ENCODE results near the gene UFD1.
"Not testable (repeated sequence)": the region's sequence is repeated elsewhere in the genome, so short reads cannot be mapped to it uniquely, and the experiment has no call there.

The UFD1 gene

GRCh38 chr22:19440411-19441195 lies 38.4 kb downstream of the UFD1 start:
- TF ChIP-seq, protein P1, sequence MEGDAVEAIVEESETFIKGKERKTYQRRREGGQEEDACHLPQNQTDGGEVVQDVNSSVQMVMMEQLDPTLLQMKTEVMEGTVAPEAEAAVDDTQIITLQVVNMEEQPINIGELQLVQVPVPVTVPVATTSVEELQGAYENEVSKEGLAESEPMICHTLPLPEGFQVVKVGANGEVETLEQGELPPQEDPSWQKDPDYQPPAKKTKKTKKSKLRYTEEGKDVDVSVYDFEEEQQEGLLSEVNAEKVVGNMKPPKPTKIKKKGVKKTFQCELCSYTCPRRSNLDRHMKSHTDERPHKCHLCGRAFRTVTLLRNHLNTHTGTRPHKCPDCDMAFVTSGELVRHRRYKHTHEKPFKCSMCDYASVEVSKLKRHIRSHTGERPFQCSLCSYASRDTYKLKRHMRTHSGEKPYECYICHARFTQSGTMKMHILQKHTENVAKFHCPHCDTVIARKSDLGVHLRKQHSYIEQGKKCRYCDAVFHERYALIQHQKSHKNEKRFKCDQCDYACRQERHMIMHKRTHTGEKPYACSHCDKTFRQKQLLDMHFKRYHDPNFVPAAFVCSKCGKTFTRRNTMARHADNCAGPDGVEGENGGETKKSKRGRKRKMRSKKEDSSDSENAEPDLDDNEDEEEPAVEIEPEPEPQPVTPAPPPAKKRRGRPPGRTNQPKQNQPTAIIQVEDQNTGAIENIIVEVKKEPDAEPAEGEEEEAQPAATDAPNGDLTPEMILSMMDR (IDR thresholded peaks at IDR 0.05; ENCODE audit: low read depth, low read length), result no peak
- no peak for TF ChIP-seq EZH2phosphoT487 (IDR thresholded peaks at IDR 0.05; ENCODE audit: low read depth)
- no peaks in the 10 kb centered on the region; the same call in 1 of the 2 replicates for H3K4me1 ChIP-seq (ENCODE audit: low read length)
- peaks cover 56% of the 10 kb centered on the region for H3K36me3 ChIP-seq (replicated peaks; ENCODE audit: low read depth, low read length)
- H3K4me2 ChIP-seq (ENCODE audit: low read length), result no peak overlapping the region
- H3K9ac ChIP-seq (ENCODE audit: low read length), result no peak overlapping the region
- H3K9me3 ChIP-seq (ENCODE audit: insufficient read depth, low read length), result no peaks in the 10 kb centered on the region
- no peaks in the 10 kb centered on the region for H3K27me3 ChIP-seq (ENCODE audit: low read depth, low read length)
- no peak overlapping the region for H2AFZ ChIP-seq (ENCODE audit: low read depth, low read length)
- H4K20me1 ChIP-seq (ENCODE audit: insufficient read depth, low read length), result peaks cover 26% of the 10 kb centered on the region; the same call in 1 of the 2 replicates
- peaks cover 55% of the 10 kb centered on the region for H3K79me2 ChIP-seq (ENCODE audit: low read length)
- no peak overlapping the region for H3K4me3 ChIP-seq (ENCODE audit: low read length)
- H3K27ac ChIP-seq (ENCODE audit: low read length), result no peak overlapping the region

GRCh38 chr22:19438298-19438697 lies 40.7 kb downstream of the UFD1 start:
- H3K9ac ChIP-seq (ENCODE audit: low read length), result no peak overlapping the region
- no peaks in the 10 kb centered on the region for H3K9me3 ChIP-seq (ENCODE audit: insufficient read depth, low read length)
- no peak overlapping the region for H3K4me2 ChIP-seq (ENCODE audit: low read length)
- H3K27me3 ChIP-seq (ENCODE audit: low read depth, low read length), result no peaks in the 10 kb centered on the region
- H3K36me3 ChIP-seq (replicated peaks; ENCODE audit: low read depth, low read length), result peaks cover 46% of the 10 kb centered on the region
- peaks cover 18% of the 10 kb centered on the region; the same call in 1 of the 2 replicates for H4K20me1 ChIP-seq (ENCODE audit: insufficient read depth, low read length)
- TF ChIP-seq, protein P1 (IDR thresholded peaks at IDR 0.05; ENCODE audit: low read depth, low read length), result no peak
- TF ChIP-seq EZH2phosphoT487 (IDR thresholded peaks at IDR 0.05; ENCODE audit: low read depth), result no peak
- no peak overlapping the region for H3K4me3 ChIP-seq (ENCODE audit: low read length)
- no peak overlapping the region for H2AFZ ChIP-seq (ENCODE audit: low read depth, low read length)
- H3K27ac ChIP-seq (ENCODE audit: low read length), result no peak overlapping the region
- peaks cover 8% of the 10 kb centered on the region for H3K4me1 ChIP-seq (ENCODE audit: low read length)
- peaks cover 35% of the 10 kb centered on the region for H3K79me2 ChIP-seq (ENCODE audit: low read length)

- peaks cover 11% of the 10 kb centered on the region; the same call in 1 of the 2 replicates for H4K20me1 ChIP-seq (ENCODE audit: insufficient read depth, low read length)
These were observed 42.4 kb downstream of the UFD1 start for GRCh38 chr22:19436444-19437161.

GRCh38 chr22:19434829-19435580 lies 44.0 kb downstream of the UFD1 start:
- no peak overlapping the region for H3K9ac ChIP-seq (ENCODE audit: low read length)

More at GRCh38 chr22:19436444-19437161, 42.4 kb downstream of the UFD1 start:
- H3K4me3 ChIP-seq (ENCODE audit: low read length); H2AFZ ChIP-seq (ENCODE audit: low read depth, low read length); H3K4me2 ChIP-seq (ENCODE audit: low read length); H3K27ac ChIP-seq (ENCODE audit: low read length); H3K27me3 ChIP-seq (ENCODE audit: low read depth, low read length); H3K9me3 ChIP-seq (ENCODE audit: insufficient read depth, low read length); H3K9ac ChIP-seq (ENCODE audit: low read length): not testable (repeated sequence)
- peaks cover 34% of the 10 kb centered on the region for H3K36me3 ChIP-seq (replicated peaks; ENCODE audit: low read depth, low read length)
- peaks cover 32% of the 10 kb centered on the region for H3K79me2 ChIP-seq (ENCODE audit: low read length)
- H3K4me1 ChIP-seq (ENCODE audit: low read length), result peaks cover 11% of the 10 kb centered on the region

More at GRCh38 chr22:19434829-19435580, 44.0 kb downstream of the UFD1 start:
- H4K20me1 ChIP-seq (ENCODE audit: insufficient read depth, low read length), result peaks cover 9% of the 10 kb centered on the region
- peak overlapping the region; percentile 23; the same call in 1 of the 2 replicates for H3K27ac ChIP-seq (ENCODE audit: low read length)
- H3K36me3 ChIP-seq (replicated peaks; ENCODE audit: low read depth, low read length), result peaks cover 23% of the 10 kb centered on the region
- TF ChIP-seq, protein P1 (IDR thresholded peaks at IDR 0.05; ENCODE audit: low read depth, low read length), result no peak
- TF ChIP-seq EZH2phosphoT487 (IDR thresholded peaks at IDR 0.05; ENCODE audit: low read depth), result no peak
- no peak overlapping the region for H2AFZ ChIP-seq (ENCODE audit: low read depth, low read length)
- H3K4me3 ChIP-seq (ENCODE audit: low read length), result no peak overlapping the region
- no peaks in the 10 kb centered on the region for H3K27me3 ChIP-seq (ENCODE audit: low read depth, low read length)
- no peaks in the 10 kb centered on the region for H3K9me3 ChIP-seq (ENCODE audit: insufficient read depth, low read length)
- H3K4me1 ChIP-seq (ENCODE audit: low read length), result peaks cover 19% of the 10 kb centered on the region
- no peak overlapping the region for H3K4me2 ChIP-seq (ENCODE audit: low read length)
- H3K79me2 ChIP-seq (ENCODE audit: low read length), result peaks cover 34% of the 10 kb centered on the region
